ENCODE measurements around the gene HAPSTR1.

Gene HAPSTR1

DNA sequence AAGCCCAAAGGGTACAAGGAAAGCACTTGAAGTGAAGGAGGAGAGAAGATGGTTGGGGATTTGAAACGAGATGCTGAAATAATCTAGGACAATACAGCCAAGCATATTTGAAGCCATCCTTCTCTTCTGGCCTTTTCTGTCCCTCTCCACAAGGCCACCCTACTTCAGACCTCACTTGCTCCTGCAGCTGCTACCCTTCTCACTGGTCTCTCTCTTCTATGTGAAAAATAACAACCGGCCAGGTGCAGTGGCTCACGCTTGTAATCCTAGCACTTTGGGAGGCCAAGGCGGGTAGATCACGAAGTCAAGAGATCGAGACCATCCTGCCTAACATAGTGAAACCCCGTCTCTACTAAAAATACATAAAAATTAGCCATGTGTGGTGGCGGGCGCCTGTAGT is 33.2 kb upstream of the HAPSTR1 start:
- TF ChIP-seq, protein P1, sequence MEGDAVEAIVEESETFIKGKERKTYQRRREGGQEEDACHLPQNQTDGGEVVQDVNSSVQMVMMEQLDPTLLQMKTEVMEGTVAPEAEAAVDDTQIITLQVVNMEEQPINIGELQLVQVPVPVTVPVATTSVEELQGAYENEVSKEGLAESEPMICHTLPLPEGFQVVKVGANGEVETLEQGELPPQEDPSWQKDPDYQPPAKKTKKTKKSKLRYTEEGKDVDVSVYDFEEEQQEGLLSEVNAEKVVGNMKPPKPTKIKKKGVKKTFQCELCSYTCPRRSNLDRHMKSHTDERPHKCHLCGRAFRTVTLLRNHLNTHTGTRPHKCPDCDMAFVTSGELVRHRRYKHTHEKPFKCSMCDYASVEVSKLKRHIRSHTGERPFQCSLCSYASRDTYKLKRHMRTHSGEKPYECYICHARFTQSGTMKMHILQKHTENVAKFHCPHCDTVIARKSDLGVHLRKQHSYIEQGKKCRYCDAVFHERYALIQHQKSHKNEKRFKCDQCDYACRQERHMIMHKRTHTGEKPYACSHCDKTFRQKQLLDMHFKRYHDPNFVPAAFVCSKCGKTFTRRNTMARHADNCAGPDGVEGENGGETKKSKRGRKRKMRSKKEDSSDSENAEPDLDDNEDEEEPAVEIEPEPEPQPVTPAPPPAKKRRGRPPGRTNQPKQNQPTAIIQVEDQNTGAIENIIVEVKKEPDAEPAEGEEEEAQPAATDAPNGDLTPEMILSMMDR (IDR thresholded peaks at IDR 0.05; ENCODE audit: low read depth, low read length), result no peak
- H3K4me3 ChIP-seq (ENCODE audit: low read depth, low read length), result no peak overlapping the region

DNA sequence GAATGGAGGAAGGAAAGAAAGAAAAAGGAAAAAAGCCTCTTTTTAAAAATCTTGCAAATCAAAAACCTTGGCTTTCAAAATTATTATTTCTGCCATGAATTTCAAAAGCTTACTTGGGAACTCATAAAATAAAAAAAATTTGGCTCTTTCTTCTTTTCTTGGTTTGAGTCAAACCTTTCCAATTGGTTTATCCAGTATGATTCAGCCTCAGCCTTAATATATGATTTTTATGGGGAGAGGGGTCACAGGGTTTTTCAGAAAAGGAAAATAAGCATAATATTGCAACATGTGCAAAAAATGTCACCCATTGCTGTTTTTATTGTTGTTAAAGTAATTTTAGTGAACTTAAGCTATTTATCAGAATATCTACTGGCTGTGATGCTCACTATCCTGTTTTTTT is 31.2 kb upstream of the HAPSTR1 start:
- TF ChIP-seq, protein P1 (IDR thresholded peaks at IDR 0.05; ENCODE audit: low read depth, low read length), result no peak
- no peak overlapping the region for H3K4me3 ChIP-seq (ENCODE audit: low read depth, low read length)

DNA sequence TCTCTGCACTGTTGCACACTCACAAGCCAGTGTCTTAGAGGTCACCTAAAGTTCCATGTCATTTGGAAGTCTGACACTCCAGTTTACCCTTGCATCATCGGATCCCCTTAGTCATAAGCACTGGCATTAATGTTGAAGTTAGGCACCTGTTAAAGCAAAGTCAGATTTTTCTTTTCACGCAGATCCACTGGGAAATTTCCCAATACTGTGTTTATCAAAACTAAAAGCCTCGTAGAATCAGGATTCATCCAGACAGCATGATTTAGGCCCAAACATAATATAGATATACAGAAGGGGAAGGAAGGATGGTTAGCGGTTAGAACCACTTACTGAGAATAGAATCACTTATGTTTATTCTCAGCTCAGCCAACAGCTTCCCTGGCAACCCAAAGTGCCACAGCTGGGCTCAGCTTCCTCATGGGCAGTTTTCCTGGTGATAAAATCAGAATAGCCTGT is 30.1 kb upstream of the HAPSTR1 start:
- no peak overlapping the region for H3K4me3 ChIP-seq (ENCODE audit: low read depth, low read length)
- TF ChIP-seq, protein P1 (IDR thresholded peaks at IDR 0.05; ENCODE audit: low read depth, low read length), result no peak

DNA sequence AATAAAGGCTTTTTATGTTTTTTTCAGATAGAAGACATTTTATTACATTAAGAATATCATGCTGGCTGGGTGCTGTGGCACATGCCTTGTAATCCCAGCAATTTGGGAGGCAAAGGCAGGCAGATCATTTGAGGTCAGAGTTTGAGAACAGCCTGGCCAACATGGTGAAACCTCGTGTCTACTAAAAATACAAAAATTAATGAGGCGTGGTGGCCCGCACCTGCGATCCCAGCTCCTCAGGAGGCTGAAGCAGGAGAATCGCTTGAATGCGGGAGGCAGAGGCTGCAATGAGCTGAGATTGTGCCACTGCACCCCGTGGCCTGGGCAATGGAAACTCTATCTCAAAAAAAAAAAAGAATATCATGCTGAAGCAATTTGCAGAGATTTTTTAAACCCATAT is 29.1 kb upstream of the HAPSTR1 start:
- H3K4me3 ChIP-seq (ENCODE audit: low read depth, low read length), result no peak overlapping the region
- TF ChIP-seq, protein P1 (IDR thresholded peaks at IDR 0.05; ENCODE audit: low read depth, low read length), result no peak

DNA sequence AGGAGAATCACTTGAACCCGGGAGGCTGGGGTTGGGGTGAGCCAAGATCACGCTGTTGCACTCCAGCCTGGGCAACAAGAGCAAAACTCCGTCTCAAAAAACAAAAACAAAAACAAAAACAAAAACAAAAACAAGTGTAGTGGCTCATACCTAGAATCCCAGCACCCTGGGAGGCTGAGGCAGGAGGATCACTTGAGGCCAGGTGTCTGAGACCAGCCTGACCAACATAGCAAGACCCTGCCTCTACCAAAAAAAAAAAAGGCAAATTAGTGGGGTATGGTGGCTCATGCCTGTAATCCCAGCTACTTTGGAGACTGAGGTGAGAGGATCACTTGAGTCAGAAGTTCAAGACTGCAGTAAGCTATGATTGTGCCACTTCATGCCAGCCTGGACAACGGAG is 26.4 kb upstream of the HAPSTR1 start:
- no peak overlapping the region for H3K4me3 ChIP-seq (ENCODE audit: low read depth, low read length)
- TF ChIP-seq, protein P1 (IDR thresholded peaks at IDR 0.05; ENCODE audit: low read depth, low read length), result no peak

DNA sequence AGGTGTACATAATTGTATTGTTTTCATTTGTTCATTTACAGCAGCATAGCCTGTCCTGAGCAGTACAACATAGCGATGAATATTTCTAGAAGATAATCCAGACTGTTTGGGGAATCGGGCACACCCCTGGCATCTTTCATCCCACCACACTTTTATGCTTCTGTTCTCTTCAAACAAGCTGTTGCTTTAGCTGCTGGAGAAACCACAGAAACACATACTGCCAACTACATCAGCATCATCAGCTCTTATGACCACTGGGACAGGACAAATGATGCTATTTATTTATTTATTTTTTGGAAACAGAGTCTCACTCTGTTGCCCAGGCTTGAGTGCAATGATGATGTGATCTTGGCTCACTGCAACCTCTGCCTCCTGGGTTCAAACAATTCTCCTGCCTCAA is 22.6 kb upstream of the HAPSTR1 start:
- no peak overlapping the region for H3K4me3 ChIP-seq (ENCODE audit: low read depth, low read length)
- TF ChIP-seq, protein P1 (IDR thresholded peaks at IDR 0.05; ENCODE audit: low read depth, low read length), result no peak

DNA sequence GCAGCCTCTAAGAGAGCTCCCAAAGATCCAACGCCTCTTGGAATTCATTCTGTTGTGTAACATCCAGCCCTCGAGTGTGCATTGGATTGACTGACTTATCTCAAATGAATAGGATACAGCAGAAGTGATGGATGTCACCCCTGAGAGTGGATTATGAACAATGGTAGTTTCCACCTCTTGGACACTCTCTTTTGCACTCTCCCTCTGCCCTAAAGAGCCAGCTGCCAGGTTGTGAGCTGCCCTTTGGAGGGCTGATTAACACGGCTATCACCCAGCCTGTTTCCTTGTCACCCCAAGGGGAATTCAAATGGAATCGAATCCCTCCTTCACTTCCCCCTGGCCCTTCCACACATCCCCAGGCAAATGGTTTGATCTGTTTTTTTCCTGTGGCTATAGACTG is 21.2 kb upstream of the HAPSTR1 start:
- H3K4me3 ChIP-seq (ENCODE audit: low read depth, low read length), result no peak overlapping the region
- TF ChIP-seq, protein P1 (IDR thresholded peaks at IDR 0.05; ENCODE audit: low read depth, low read length), result no peak

Data from WI38 (cell line).